ENCODE data around the gene SLC25A22.

Gene SLC25A22

DNA sequence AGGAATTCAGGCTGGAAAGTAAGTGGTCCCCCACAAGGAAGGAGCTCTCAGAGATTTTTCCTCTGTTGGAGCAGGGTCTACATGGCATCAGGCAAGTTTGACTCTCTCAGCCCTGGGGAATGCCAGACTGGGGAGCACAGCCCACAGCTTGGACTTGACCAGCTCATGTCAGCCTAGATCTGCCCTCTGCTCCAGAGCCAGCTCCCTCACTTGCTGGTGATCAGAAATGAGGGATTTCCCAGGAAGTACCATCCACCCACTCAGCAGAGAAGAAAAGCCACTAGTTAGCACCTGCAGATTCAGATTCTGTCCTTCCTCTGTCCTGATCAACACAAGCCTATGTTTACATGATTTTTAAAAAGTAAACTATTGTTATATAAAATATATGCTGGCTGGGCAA lies 37.8 kb downstream of the SLC25A22 start:
- no peak for DNase-seq (ENCODE audit: low read depth in 1 of 2, low spot score in 1 of 2)

DNA sequence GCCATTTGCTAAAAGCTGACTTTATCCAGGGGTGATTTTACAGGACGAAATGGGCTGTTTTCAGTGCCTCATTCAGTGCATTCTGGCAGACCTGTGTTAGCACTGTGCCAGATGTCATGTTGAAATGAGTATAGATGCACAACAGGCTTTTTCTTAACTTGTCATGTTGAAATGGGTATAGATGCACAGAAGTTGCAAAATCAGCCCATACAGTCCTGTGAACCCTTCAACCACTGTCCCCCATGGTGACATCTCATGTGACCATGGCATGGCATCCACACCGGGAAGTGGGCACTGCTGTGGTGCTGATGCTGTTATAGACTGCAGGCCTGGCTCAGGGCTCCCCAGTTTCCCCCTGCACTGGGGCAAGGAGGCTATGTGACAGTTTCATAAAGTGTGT lies 48.4 kb downstream of the SLC25A22 start:
- no peak for DNase-seq (ENCODE audit: low read depth in 1 of 2, low spot score in 1 of 2)

DNA sequence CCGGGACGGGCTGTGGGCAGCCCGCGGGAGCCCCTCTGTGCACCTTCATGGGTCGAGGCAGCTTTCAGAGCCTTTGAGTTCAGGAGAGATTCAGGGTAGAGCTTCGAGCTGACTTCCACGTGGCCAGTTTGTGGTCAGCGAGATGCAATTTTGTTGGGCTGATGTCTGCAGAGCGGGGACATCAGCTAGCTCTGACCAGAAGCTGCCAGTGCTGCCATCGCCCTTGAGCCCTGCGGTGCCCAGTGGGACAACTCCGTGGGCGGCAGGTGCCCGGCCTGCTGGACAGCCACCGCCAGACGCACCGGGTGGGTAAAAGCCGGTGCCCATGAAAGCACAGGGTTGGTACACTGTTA lies 50.1 kb downstream of the SLC25A22 start:
- DNase-seq (ENCODE audit: low read depth in 1 of 2, low spot score in 1 of 2): no peak

DNA sequence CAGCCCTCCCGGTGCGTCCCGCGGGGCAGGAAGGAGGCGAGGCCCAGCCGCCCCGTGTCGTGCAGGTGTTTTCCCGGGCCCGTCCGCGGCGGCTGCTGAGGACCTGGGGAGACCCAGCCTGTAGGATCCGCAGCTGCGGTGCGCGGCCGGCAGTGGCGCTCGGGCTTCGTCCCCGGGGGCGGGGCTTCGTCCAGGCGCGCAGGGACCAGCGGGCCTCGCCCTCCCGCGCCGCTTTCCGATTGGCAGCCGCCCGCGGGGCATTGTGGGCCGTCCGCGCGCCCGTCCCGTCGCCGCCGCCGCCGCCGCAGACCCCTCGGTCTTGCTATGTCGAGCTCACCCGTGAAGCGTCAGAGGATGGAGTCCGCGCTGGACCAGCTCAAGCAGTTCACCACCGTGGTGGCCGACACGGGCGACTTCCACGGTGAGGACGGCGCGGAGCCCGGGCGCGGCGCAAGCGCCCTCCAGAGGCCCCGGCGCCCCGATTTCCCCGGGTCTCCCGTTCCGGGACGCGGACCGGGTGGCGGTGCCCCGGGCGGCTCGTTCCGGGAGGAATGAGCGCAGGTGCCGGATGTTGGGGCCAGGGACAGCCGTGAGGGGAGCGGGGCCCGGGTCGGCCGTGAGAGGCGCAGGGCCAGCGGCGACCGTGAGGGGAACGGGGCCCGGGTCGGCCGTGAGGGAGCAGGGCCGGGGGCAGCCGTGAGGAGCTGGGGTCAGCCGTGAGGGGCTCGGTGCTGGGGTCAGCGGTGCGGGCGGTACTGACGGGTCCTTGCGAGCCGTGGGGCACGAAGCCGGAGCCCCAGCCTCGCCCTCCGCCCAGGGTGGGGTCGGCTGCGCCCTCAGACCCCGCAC lies 50.7 kb downstream of the SLC25A22 start, which contains the start of gene TALDO1:
Gene TALDO1, plus strand, starts transcription at position 307 of the 849 bp plus-strand sequence. Its CDS starts 18 bp downstream, at position 325.
- peak; percentile 63 to 80 for DNase-seq (ENCODE audit: low read depth in 1 of 2, low spot score in 1 of 2)

DNA sequence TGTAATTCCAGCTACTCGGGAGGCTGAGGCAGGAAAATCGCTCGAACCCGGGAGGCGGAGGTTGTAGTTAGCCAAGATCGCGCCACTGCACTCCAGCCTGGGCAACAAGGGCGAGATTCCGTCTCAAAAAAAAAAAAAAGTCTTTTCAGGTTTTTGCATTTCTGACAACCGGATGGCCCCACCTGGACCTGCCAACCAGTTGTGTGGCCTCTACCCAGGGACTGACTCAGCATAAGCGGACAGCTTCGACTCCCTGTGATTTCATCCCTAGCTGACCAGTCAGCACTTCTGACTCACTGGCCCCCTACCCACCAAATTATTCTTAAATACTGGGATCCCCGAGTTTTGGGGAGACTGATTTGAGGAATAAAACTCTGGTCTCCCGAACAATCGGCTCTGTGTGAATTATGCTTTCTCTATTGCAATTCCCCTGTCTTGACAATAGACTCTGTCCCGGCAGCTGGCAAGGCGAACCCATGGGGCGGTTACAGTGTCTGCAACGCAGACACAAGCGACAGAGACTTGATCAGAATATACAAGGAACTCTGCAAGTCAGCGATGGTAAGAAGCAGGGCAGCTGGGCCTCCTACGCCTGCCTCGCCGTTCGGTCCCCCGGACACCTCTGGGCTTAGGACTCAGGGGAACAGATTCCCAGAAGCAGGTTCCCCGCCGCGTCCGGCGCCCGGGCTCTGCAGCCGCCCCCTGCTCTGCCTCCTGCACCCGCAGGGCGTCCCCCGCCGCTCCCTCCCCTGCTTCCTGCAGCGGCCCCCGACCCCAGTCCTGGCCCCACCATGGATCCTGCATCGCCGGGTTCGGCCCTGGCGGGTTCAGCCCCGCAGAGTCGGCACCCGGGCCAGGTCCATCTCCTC lies 51.6 kb downstream of the SLC25A22 start:
- DNase-seq (ENCODE audit: low read depth in 1 of 2, low spot score in 1 of 2): no peak

DNA sequence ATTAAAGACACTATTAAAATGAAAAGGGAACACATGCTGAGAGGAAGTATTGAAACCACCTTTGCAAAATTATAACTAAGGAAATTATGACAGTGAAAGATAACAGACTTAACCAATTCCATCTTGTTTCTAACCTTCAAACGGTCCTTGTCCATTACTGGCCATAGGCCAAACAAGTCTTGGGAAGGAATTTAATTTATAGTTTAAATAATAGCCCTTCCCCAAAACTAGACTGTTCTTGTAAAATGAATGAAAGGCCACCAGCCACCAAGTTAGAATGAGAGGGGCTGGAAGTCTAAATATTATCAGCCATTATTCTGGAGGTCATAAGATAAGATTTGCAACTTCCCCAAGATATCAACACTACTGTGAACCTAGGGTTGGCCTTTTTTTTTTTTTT lies 52.7 kb downstream of the SLC25A22 start:
- no peak for DNase-seq (ENCODE audit: low read depth in 1 of 2, low spot score in 1 of 2)

DNA sequence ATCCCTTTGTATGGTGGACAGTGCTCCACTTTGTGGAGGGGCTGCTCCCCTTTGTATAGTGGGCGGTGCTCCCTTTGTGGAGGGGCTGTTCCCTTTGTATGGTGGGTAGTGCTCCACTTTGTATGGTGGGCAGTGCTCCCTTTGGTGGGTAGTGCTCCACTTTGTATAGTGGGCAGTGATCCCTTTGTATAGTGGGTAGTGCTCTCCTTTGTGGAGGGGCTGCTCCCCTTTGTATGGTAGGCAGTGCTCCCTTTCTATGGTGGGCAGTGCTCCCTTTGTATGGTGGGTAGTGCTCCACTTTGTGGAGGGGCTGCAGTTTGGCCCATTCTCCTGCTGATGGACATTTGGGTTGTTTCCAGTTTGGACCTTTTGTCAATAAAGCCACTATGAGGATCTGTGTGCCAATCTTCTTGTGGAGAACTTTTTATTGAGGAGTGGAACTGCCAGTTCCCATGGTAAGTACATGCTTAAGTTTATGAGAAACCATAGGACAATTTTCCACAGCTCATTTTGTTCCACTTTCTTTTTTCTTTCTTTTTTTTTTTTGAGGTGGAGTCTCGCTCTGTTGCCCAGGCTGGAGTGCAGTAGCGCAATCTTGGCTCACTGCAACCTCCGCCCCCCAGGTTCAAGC lies 55.4 kb downstream of the SLC25A22 start:
- no peak for DNase-seq (ENCODE audit: low read depth in 1 of 2, low spot score in 1 of 2)

DNA sequence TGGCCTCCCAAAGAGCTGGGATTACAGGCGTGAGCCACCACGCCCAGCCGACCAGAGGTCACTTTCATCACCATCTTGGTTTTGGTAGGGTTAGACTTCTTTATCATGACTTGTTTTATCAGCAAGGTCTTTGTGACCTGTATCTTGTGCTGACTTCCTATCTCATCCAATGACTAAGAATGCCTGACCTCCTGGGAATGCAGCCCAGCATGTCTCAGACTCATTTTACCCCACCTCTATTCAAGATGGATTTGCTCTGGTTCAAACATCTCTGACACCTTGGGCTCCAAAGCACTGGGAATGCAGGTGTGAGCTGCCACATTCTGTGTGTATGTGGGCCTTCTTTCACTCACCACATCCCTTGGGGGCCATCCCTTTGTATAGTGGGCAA lies 55.9 kb downstream of the SLC25A22 start:
- DNase-seq (ENCODE audit: low read depth in 1 of 2, low spot score in 1 of 2): no peak

All from stimulated activated CD4-positive, alpha-beta T cell treated with anti-CD3 and anti-CD28 coated beads, Interleukin-15, amount 100 ng/mL, for 1 hour (primary cell).